ENCODE measurements around the gene ATG101. TPM values are rescaled to one million over a fixed set of nuclear protein-coding genes. Genes with fewer than 3 reads are reported as not detected.
A peak's percentile ranks its signal among the peaks of the same experiment; 100 is the strongest.

The ATG101 gene
- total RNA-seq, 4 donors from 2014 or later = 30.3 to 71.4 (median 61.2) TPM

DNA sequence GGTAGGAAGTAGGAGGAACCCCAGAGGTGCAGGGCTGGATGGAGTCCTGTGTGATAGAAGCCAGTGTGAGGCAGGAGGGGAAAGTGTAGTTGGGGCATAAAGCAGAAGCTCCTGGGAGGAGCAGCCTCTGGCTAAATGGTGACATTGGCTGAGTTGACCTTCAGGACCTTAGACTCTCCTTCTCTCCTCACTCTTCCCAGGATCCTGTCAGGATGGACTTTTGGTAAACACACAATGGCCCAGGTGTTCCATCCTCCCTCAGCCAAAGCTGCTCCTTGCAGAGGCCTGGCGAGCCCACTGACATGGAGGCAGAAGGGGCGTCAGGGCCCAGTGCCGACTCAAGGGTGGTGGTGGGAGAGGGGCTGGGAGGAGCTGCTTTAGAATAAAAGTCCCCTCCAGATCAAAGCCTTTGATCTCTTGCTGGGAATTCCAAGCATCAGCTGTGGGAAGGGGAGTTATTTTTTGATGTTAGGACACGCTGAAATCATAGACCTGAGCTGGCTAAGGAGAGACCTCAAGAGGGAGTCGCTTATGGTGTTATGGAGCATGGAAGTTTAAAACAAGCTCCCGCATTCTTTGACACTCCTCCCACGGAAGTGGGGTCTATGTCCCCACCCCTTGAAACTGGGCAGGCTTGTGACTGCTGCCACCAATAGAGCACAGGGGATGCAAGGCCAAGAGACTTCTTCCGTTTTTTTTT is 53.9 kb downstream of the ATG101 start:
- intact Hi-C loops (cut with DNase I) = loop anchor here (5.0 kb wide), 1 partner anchor 126 kb away; no protein-coding TSS in a partner anchor
- 81% methylated on average over 8 of the region's 8 CpGs for WGBS
- Histone ChIP-seq H3K4me1 (peaks cover 15 to 33% (median 27%) of the 10 kb centered on the region in 4 donors), H3K27ac (replicated peaks in 1 of 4) (no peak overlapping the region), H3K9me3 (no peaks in the 10 kb centered on the region), H3K4me3 (no peak overlapping the region), H3K27me3 (peaks cover 0 to 51% (median 2%) of the 10 kb centered on the region in 4 donors), H3K36me3 (no peaks in the 10 kb centered on the region)
- TF ChIP-seq POLR2A (IDR thresholded peaks at IDR 0.05; ENCODE audit: low read depth) (no peak), EP300 (IDR thresholded peaks at IDR 0.05) (no peak), POLR2AphosphoS5 (IDR thresholded peaks at IDR 0.05) (no peak)
- TF ChIP-seq, protein P1, sequence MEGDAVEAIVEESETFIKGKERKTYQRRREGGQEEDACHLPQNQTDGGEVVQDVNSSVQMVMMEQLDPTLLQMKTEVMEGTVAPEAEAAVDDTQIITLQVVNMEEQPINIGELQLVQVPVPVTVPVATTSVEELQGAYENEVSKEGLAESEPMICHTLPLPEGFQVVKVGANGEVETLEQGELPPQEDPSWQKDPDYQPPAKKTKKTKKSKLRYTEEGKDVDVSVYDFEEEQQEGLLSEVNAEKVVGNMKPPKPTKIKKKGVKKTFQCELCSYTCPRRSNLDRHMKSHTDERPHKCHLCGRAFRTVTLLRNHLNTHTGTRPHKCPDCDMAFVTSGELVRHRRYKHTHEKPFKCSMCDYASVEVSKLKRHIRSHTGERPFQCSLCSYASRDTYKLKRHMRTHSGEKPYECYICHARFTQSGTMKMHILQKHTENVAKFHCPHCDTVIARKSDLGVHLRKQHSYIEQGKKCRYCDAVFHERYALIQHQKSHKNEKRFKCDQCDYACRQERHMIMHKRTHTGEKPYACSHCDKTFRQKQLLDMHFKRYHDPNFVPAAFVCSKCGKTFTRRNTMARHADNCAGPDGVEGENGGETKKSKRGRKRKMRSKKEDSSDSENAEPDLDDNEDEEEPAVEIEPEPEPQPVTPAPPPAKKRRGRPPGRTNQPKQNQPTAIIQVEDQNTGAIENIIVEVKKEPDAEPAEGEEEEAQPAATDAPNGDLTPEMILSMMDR (IDR thresholded peaks at IDR 0.05) = no peak
- no peak for DNase-seq (ENCODE audit: extremely low spot score)

DNA sequence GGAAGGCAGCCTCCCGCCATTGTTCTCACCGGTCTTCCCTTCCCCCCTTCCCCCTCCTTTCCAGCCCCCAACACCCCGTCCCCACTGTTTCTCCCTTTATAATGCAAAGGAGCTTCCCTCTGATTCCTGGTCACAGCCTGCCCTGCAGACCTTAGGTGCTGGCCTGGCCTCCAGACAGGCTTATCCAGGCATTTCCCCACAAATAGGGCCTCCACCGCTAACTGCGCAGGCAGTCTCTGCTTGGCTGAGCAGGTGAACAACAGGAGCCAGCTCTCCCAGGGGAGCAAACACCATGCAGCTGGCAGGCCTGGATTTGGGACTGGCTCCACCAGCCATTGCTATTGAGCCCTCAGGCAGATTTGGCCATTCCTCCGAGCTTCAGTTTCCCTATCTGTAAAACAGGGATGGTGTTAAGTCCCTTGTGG is 55.7 kb downstream of the ATG101 start:
- intact Hi-C loops (cut with DNase I) = no loop called here
- Histone ChIP-seq H3K27ac (replicated peaks in 1 of 4) (peak overlapping the region; percentile 45 to 67 (median 56)), H3K9me3 (no peaks in the 10 kb centered on the region), H3K27me3 (peaks cover 0 to 35% (median 2%) of the 10 kb centered on the region in 4 donors), H3K4me3 (no peak overlapping the region), H3K4me1 (peaks cover 8 to 26% (median 22%) of the 10 kb centered on the region in 4 donors), H3K36me3 (no peaks in the 10 kb centered on the region)
- no peak for DNase-seq (ENCODE audit: extremely low spot score)
- no peak for TF ChIP-seq POLR2AphosphoS5 (IDR thresholded peaks at IDR 0.05)
- TF ChIP-seq POLR2A (IDR thresholded peaks at IDR 0.05; ENCODE audit: low read depth) = no peak
- no peak for TF ChIP-seq EP300 (IDR thresholded peaks at IDR 0.05)
- TF ChIP-seq, protein P1 (IDR thresholded peaks at IDR 0.05) = no peak
- 87% methylated on average over 6 of the region's 6 CpGs for WGBS

GRCh38 chr12:52126050-52126604 is 56.3 kb downstream of the ATG101 start:
- Histone ChIP-seq H3K9me3 (no peaks in the 10 kb centered on the region), H3K4me3 (no peak overlapping the region), H3K36me3 (no peaks in the 10 kb centered on the region), H3K27me3 (peaks cover 0 to 29% (median 2%) of the 10 kb centered on the region in 4 donors), H3K4me1 (peaks cover 8 to 26% (median 22%) of the 10 kb centered on the region in 4 donors), H3K27ac (replicated peaks in 1 of 4) (peak overlapping the region; percentile 45 to 67 (median 56))
- 100% methylated on average over 2 of the region's 2 CpGs for WGBS
- TF ChIP-seq EP300 (IDR thresholded peaks at IDR 0.05) = peak; percentile 64
- no peak for TF ChIP-seq POLR2A (IDR thresholded peaks at IDR 0.05; ENCODE audit: low read depth)
- intact Hi-C loops (cut with DNase I) = no loop called here
- no peak for DNase-seq (ENCODE audit: extremely low spot score)

Other genes with a start within 250 kb of the ATG101 start
- under 1 TPM; 0.23 to 0.42 (median 0.36) TPM for gene FIGNL2, start 221.3 kb upstream of the ATG101 start, total RNA-seq
- not detected for gene ANKRD33, start 181.9 kb upstream of the ATG101 start, total RNA-seq
- 100 to 1,000 TPM; 124 to 149 (median 125) TPM for gene ACVRL1, start 162.5 kb upstream of the ATG101 start, total RNA-seq
- gene ACVR1B, start 118.3 kb upstream of the ATG101 start, total RNA-seq = 10 to 100 TPM in 3 of 4 donors, 1 to 10 TPM in 1; 9.1 to 22.4 (median 13.9) TPM
- gene TAMALIN, start 63.0 kb upstream of the ATG101 start, total RNA-seq = 10 to 100 TPM; 13.3 to 26.9 (median 18.3) TPM
- gene NR4A1, start 18.5 kb upstream of the ATG101 start, total RNA-seq = 10 to 100 TPM; 26.2 to 88.1 (median 59.4) TPM
- gene SMIM41, start 9.7 kb downstream of the ATG101 start, total RNA-seq = 10 to 100 TPM in 1 of 4 donors, 1 to 10 TPM in 3; 2.1 to 26.6 (median 5.6) TPM
- under 1 TPM in 1 of 4 donors, not detected in 3; 0.11 TPM for gene KRT80, start 122.0 kb downstream of the ATG101 start, total RNA-seq
- gene KRT7, start 163.3 kb downstream of the ATG101 start, total RNA-seq = 1 to 10 TPM in 3 of 4 donors, under 1 TPM in 1; 0.83 to 8.4 (median 4.5) TPM
- gene KRT86, start 204.7 kb downstream of the ATG101 start, total RNA-seq = under 1 TPM in 2 of 4 donors, not detected in 2; 0.29 to 0.33 TPM
- under 1 TPM in 2 of 4 donors, not detected in 2; 0.19 to 0.42 TPM for gene KRT81, start 221.6 kb downstream of the ATG101 start, total RNA-seq

Data from esophagus muscularis mucosa (tissue), 4 donors.